GM18867 (cell line): ENCODE measurements around the gene ZBTB20.

ENCODE experiments used
- ATAC-seq: cut with Tn5 transposase; IDR thresholded peaks from one replicate; pipeline ENCODE4 v1.9.1; 2021; ENCODE audit warnings: mild to moderate bottlenecking, moderate library complexity; ENCODE audit not compliant: unreplicated experiment

ZBTB20 gene

GRCh38 chr3:114600571-114600970 is 546.5 kb downstream of the ZBTB20 start:
- ATAC-seq = no peak

GRCh38 chr3:114597871-114598270 is 549.2 kb downstream of the ZBTB20 start:
- no peak for ATAC-seq

GRCh38 chr3:114597012-114597411 is 550.1 kb downstream of the ZBTB20 start:
- ATAC-seq = no peak

- no peak for ATAC-seq
Observed at GRCh38 chr3:114596147-114596546, 550.9 kb downstream of the ZBTB20 start.

- no peak for ATAC-seq
Observed at GRCh38 chr3:114595522-114596028, 551.5 kb downstream of the ZBTB20 start.

- ATAC-seq = no peak
Observed at GRCh38 chr3:114590309-114591047, 556.6 kb downstream of the ZBTB20 start.

GRCh38 chr3:114587986-114588385 is 559.1 kb downstream of the ZBTB20 start:
- no peak for ATAC-seq

GRCh38 chr3:114586119-114586518 is 561.0 kb downstream of the ZBTB20 start:
- ATAC-seq = no peak

GRCh38 chr3:114585687-114586086 is 561.4 kb downstream of the ZBTB20 start:
- no peak for ATAC-seq

- peak; percentile 37 for ATAC-seq
Observed at GRCh38 chr3:114584734-114585371, 562.2 kb downstream of the ZBTB20 start.

- peak; percentile 86 for ATAC-seq
Observed at GRCh38 chr3:114582929-114583328, 564.2 kb downstream of the ZBTB20 start.

GRCh38 chr3:114572364-114573062 is 574.6 kb downstream of the ZBTB20 start:
- no peak for ATAC-seq

- ATAC-seq = no peak
Observed at GRCh38 chr3:114571363-114571762, 575.7 kb downstream of the ZBTB20 start.

- ATAC-seq = no peak
Observed at GRCh38 chr3:114569186-114569585, 577.9 kb downstream of the ZBTB20 start.

- ATAC-seq = no peak
Observed at GRCh38 chr3:114567771-114568170, 579.3 kb downstream of the ZBTB20 start.

- ATAC-seq = peak; percentile 11
Observed at GRCh38 chr3:114566767-114567166, 580.3 kb downstream of the ZBTB20 start.

GRCh38 chr3:114566162-114566755 is 580.8 kb downstream of the ZBTB20 start:
- peak; percentile 96 for ATAC-seq

- no peak for ATAC-seq
Observed at GRCh38 chr3:114565216-114565615, 581.9 kb downstream of the ZBTB20 start.

- ATAC-seq = no peak
Observed at GRCh38 chr3:114563720-114564119, 583.4 kb downstream of the ZBTB20 start.

- no peak for ATAC-seq
Observed at GRCh38 chr3:114562557-114562956, 584.5 kb downstream of the ZBTB20 start.

- ATAC-seq = no peak
Observed at GRCh38 chr3:114558271-114558670, 588.8 kb downstream of the ZBTB20 start.
